Measurements from ENCODE around the gene LRRC4C.

LRRC4C gene

DNA sequence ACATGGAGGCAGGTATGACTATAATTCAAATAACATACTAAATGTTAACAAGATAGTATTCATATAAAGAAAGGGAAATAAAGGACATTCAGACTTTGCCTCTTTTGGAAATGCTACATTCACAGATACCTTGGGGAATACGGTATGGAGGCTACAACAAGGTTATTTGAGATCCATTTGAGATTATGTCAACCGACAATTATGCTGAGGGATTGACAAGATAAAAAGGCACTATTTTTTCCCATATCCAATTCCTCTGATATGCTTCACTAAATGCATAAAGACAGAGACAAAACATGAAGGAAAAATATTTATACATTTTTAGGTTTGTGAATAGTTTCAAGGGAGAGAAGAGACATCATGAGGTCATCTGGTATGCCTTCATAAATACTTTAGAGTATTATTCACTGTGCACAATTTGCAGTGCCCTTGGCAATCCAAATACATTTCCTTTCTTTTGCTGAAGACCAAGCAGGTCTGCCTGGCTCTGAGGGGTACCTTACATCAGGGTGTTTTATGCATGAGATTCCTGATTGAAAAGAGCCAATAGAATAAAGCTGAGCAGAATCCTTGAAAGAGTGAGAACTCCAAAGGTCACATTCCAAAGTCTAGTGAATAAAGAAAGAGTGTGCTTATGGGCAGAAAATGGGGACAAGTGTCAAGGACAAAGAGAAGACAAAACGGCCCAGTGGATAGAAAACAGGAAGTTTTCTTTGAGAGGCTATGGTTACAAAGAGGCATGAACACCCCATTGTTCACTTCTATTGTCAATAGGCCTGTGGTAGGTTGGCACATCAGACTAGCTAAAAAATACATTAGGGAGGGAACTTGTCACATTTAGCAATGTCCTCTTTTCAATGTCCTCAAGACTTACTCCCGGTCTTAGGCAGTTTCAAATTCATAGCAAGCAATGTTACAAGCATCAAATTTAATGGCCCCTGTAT lies 455.8 kb downstream of the LRRC4C start:
- no peak for FAIRE-seq
- TF ChIP-seq, protein P1, sequence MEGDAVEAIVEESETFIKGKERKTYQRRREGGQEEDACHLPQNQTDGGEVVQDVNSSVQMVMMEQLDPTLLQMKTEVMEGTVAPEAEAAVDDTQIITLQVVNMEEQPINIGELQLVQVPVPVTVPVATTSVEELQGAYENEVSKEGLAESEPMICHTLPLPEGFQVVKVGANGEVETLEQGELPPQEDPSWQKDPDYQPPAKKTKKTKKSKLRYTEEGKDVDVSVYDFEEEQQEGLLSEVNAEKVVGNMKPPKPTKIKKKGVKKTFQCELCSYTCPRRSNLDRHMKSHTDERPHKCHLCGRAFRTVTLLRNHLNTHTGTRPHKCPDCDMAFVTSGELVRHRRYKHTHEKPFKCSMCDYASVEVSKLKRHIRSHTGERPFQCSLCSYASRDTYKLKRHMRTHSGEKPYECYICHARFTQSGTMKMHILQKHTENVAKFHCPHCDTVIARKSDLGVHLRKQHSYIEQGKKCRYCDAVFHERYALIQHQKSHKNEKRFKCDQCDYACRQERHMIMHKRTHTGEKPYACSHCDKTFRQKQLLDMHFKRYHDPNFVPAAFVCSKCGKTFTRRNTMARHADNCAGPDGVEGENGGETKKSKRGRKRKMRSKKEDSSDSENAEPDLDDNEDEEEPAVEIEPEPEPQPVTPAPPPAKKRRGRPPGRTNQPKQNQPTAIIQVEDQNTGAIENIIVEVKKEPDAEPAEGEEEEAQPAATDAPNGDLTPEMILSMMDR (IDR thresholded peaks at IDR 0.05; ENCODE audit: insufficient read depth, missing control alignments), result no peak
- no peak for DNase-seq (ENCODE audit: insufficient read length, low spot score)

DNA sequence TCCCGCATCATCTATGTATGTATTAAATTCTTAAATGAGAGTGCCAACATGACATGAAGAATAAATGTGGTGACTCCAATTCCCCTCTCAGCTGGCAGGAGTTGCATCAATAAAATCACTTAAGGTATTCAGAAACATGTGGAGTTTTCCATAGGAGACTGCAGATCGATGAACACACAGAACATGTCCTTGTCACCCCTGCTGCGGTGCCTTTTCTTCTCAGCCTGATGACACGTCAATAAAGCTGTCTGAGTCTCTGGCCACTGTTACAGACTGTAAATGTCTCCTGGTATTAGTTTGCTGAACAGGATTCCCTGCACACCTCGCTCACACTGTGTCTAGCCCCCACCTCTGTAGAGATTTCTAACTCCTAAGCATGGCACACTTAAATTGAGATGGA lies 460.5 kb downstream of the LRRC4C start:
- TF ChIP-seq, protein P1 (IDR thresholded peaks at IDR 0.05; ENCODE audit: insufficient read depth, missing control alignments), result no peak
- DNase-seq (ENCODE audit: insufficient read length, low spot score) (no peak), FAIRE-seq (no peak)

GRCh38 chr11:40987776-40988435 lies 471.5 kb downstream of the LRRC4C start:
- DNase-seq (ENCODE audit: insufficient read length, low spot score) (no peak), FAIRE-seq (no peak)
- TF ChIP-seq, protein P1 (IDR thresholded peaks at IDR 0.05; ENCODE audit: insufficient read depth, missing control alignments), result no peak

DNA sequence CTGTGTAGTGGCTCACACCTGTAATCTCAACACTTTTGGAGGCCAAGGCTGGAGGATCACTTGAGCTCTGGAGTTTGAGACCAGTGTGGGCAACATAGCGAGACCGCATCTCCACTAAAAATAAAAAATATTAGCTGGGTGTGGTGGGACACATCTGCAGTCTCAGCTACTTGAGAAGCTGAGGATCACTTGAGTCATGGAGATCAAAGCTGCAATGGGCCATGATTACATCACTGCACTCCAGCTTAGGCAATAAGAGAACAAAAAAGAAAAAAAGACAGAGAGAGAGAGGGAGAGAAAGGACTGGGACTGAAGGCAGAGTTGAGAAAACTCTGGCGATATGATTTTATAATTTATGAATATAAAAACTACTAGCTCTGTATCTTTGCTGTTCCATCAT lies 473.1 kb downstream of the LRRC4C start:
- DNase-seq (ENCODE audit: insufficient read length, low spot score), result no peak
- TF ChIP-seq, protein P1 (IDR thresholded peaks at IDR 0.05; ENCODE audit: insufficient read depth, missing control alignments), result no peak

GRCh38 chr11:40975076-40975475 lies 484.4 kb downstream of the LRRC4C start:
- DNase-seq (ENCODE audit: insufficient read length, low spot score) (no peak), FAIRE-seq (no peak)
- TF ChIP-seq, protein P1 (IDR thresholded peaks at IDR 0.05; ENCODE audit: insufficient read depth, missing control alignments), result no peak

More for the DNA sequence above, 473.1 kb downstream of the LRRC4C start:
- no peak for FAIRE-seq

GRCh38 chr11:40974186-40974795 lies 485.2 kb downstream of the LRRC4C start:
- FAIRE-seq, result no peak
- TF ChIP-seq, protein P1 (IDR thresholded peaks at IDR 0.05; ENCODE audit: insufficient read depth, missing control alignments), result no peak
- DNase-seq (ENCODE audit: insufficient read length, low spot score), result no peak

Measured in D721Med (cell line).